ENCODE measurements around the gene CD6. TPM values are rescaled to one million over a fixed set of nuclear protein-coding genes. Genes with fewer than 3 reads are reported as not detected.
"Not testable (repeated sequence)": the region's sequence is repeated elsewhere in the genome, so short reads cannot be mapped to it uniquely, and the experiment has no call there.

CD6 gene
- total and polyA plus RNA-seq, 10 of the 15 experiments (the other 5 are each of a cell fraction or from before 2014, with no cell fraction given), result 0.37 to 17.6 (median 6.2) TPM

GRCh38 chr11:61062181-61062930, 90.9 kb downstream of the CD6 start:
- Histone ChIP-seq H3K36me3 (ENCODE audit: control insufficient read depth in 2 of 2, insufficient read depth in 2 of 2, low read length in 1 of 2) (no peaks in the 10 kb centered on the region), H3K27ac (ENCODE audit: control insufficient read depth, insufficient read depth) (no peak overlapping the region), H3K4me2 (ENCODE audit: control insufficient read depth, insufficient read depth) (no peak overlapping the region), H3K27me3 (replicated peaks in 1 of 2; ENCODE audit: control insufficient read depth in 2 of 2, insufficient read depth in 2 of 2, low read length in 1 of 2) (no peaks in the 10 kb centered on the region), H2AFZ (ENCODE audit: control insufficient read depth, low read depth, low read length) (no peak overlapping the region), H3K9me3 (replicated peaks; ENCODE audit: control insufficient read depth, insufficient read depth, low read length) (no peaks in the 10 kb centered on the region), H3K4me1 (ENCODE audit: control insufficient read depth, insufficient read depth, low read length) (peaks cover 34% of the 10 kb centered on the region), H3K9ac (ENCODE audit: control insufficient read depth, insufficient read depth, low read length) (no peak overlapping the region), H3K79me2 (ENCODE audit: control insufficient read depth, insufficient read depth, low read length) (no peaks in the 10 kb centered on the region), H3K4me3 (no peak overlapping the region), H4K20me1 (ENCODE audit: control insufficient read depth, insufficient read depth) (no peaks in the 10 kb centered on the region)
- no TSS peak for BruUV-seq (replicated peaks)
- in situ Hi-C loops (cut with MboI) (loop anchor here (10.0 kb wide), 1 partner anchor 608 kb away; the partner anchor contains the start of gene MS4A1), intact Hi-C loops (cut with micrococcal nuclease; ENCODE audit: unreplicated experiment) (no loop called here)
- CTCF ChIA-PET, result interaction anchor here (0.7 to 1.6 kb wide), 6 partner anchors 8 to 93 kb away, joined by 3 to 8 read pairs (median 4); partner anchors contain the start of gene CD6
- SMC1A ChIA-PET (ENCODE audit: uncharacterized antibody, unreplicated experiment), result interaction anchor here (0.9 to 9.1 kb wide), 5 partner anchors 8 to 274 kb away, joined by 3 to 98 read pairs (median 25); no protein-coding TSS in a partner anchor
- DNase-seq (ENCODE audit: low read depth, low spot score) (no peak), ATAC-seq (no peak), FAIRE-seq (no peak)
- 79% methylated on average over 9 of the region's 9 CpGs for WGBS (ENCODE audit: insufficient coverage, insufficient replicate concordance, low lambda C conversion rate, missing lambda C conversion rate)
- RAD21 ChIA-PET (ENCODE audit: unreplicated experiment), result interaction anchor here (1.0 to 3.9 kb wide), 12 partner anchors 9 to 149 kb away, joined by 3 to 65 read pairs (median 9); partner anchors contain the start of genes TMEM109 and TMEM132A
- POLR2A ChIA-PET, result interaction anchor here (1.6 to 2.5 kb wide), 2 partner anchors 9 to 21 kb away, joined by 10 to 26 read pairs; no protein-coding TSS in a partner anchor
- TF ChIP-seq NR2C1 (IDR thresholded peaks at IDR 0.05) (no peak), NFYA (IDR thresholded peaks at IDR 0.05; ENCODE audit: borderline replicate concordance, low read depth, low read length) (no peak), RB1 (IDR thresholded peaks at IDR 0.05; ENCODE audit: borderline replicate concordance) (no peak), ZBED1 (IDR thresholded peaks at IDR 0.05; ENCODE audit: borderline replicate concordance) (no peak), CHD1 (IDR thresholded peaks at IDR 0.05; ENCODE audit: low read depth, low read length) (no peak), ZZZ3 (IDR thresholded peaks at IDR 0.05; ENCODE audit: control insufficient read depth, insufficient read length, low read depth) (no peak)

GRCh38 chr11:61065236-61065635, 93.8 kb downstream of the CD6 start:
- RAD21 ChIA-PET (ENCODE audit: unreplicated experiment), result interaction anchor here (0.7 to 7.8 kb wide), 4 partner anchors 11 to 149 kb away, joined by 3 to 57 read pairs (median 4); no protein-coding TSS in a partner anchor
- CTCF ChIA-PET, result interaction anchor here (1.2 to 2.0 kb wide), 2 partner anchors 23 to 95 kb away, joined by 4 read pairs; no protein-coding TSS in a partner anchor
- intact Hi-C loops (cut with micrococcal nuclease; ENCODE audit: unreplicated experiment); H3K79me2 ChIP-seq (ENCODE audit: control insufficient read depth, insufficient read depth, low read length); H3K27me3 ChIP-seq (replicated peaks in 1 of 2; ENCODE audit: control insufficient read depth in 2 of 2, insufficient read depth in 2 of 2, low read length in 1 of 2); H2AFZ ChIP-seq (ENCODE audit: control insufficient read depth, low read depth, low read length); FAIRE-seq; H3K36me3 ChIP-seq (ENCODE audit: control insufficient read depth in 2 of 2, insufficient read depth in 2 of 2, low read length in 1 of 2); H3K4me3 ChIP-seq; H3K9ac ChIP-seq (ENCODE audit: control insufficient read depth, insufficient read depth, low read length); H3K9me3 ChIP-seq (replicated peaks; ENCODE audit: control insufficient read depth, insufficient read depth, low read length); POLR2A ChIA-PET; H3K27ac ChIP-seq (ENCODE audit: control insufficient read depth, insufficient read depth); H3K4me2 ChIP-seq (ENCODE audit: control insufficient read depth, insufficient read depth); H4K20me1 ChIP-seq (ENCODE audit: control insufficient read depth, insufficient read depth); BruUV-seq (replicated peaks); DNase-seq (ENCODE audit: low read depth, low spot score); ATAC-seq: not testable (repeated sequence)
- in situ Hi-C loops (cut with MboI), result loop anchor here (10.0 kb wide), 1 partner anchor 610 kb away; the partner anchor contains the start of gene MS4A1
- peaks cover 29% of the 10 kb centered on the region for H3K4me1 ChIP-seq (ENCODE audit: control insufficient read depth, insufficient read depth, low read length)
- 99% methylated on average over 13 of the region's 13 CpGs for WGBS (ENCODE audit: insufficient coverage, insufficient replicate concordance, low lambda C conversion rate, missing lambda C conversion rate)
- SMC1A ChIA-PET (ENCODE audit: uncharacterized antibody, unreplicated experiment), result interaction anchor here (0.9 to 9.1 kb wide), 2 partner anchors 23 to 47 kb away, joined by 3 to 98 read pairs; no protein-coding TSS in a partner anchor
